Calu3 (cell line): ENCODE data around the gene ACAP1. TPM values are rescaled to one million over a fixed set of nuclear protein-coding genes. Genes with fewer than 3 reads are reported as not detected.

Experiments used
- Bru-seq: library from RNA; stranded (reverse); fragments of 400-500 nt; gene quantifications from one replicate; lab custom pipeline; 2021; lab: Mats Ljungman, UMichigan
- BruChase-seq, 2 experiments: library from RNA; stranded (reverse); fragments of 400-500 nt; gene quantifications; one replicate each; lab custom pipeline; 2021; lab: Mats Ljungman, UMichigan
- BruUV-seq: library from RNA; stranded (reverse); fragments of 400-500 nt; replicated peaks from 2 replicates; lab custom pipeline; 2021; lab: Mats Ljungman, UMichigan
- CTCF ChIA-PET: fragments of 300-600 bp; sonication (Branson Sonifier 250); formaldehyde crosslinking; loops from one replicate; lab custom pipeline; 2022; ENCODE audit warnings: antibody characterized with exemption; lab: Charles Lee
- DNase-seq: peaks from one replicate; pipeline ENCODE4 v3.0.0; 2022
- H3K27ac Mint-ChIP-seq: one replicate; pipeline ENCODE4 v1.8.0; 2022; ENCODE audit warnings: mixed read lengths; ENCODE audit not compliant: unreplicated experiment
- H3K27me3 Mint-ChIP-seq: one replicate; pipeline ENCODE4 v1.8.0; 2022; ENCODE audit warnings: mixed read lengths; ENCODE audit not compliant: unreplicated experiment
- H3K36me3 Mint-ChIP-seq: one replicate; pipeline ENCODE4 v1.8.0; 2022; ENCODE audit warnings: mild to moderate bottlenecking, moderate library complexity, mixed read lengths; ENCODE audit not compliant: insufficient read depth, unreplicated experiment
- H3K4me1 Mint-ChIP-seq: one replicate; pipeline ENCODE4 v1.8.0; 2022; ENCODE audit warnings: mild to moderate bottlenecking, low read depth, mixed read lengths; ENCODE audit not compliant: unreplicated experiment
- H3K4me3 Mint-ChIP-seq: one replicate; pipeline ENCODE4 v1.8.0; 2022; ENCODE audit warnings: mild to moderate bottlenecking, low read depth, moderate library complexity, mixed read lengths; ENCODE audit not compliant: unreplicated experiment
- H3K9me3 Mint-ChIP-seq: one replicate; pipeline ENCODE4 v1.8.0; 2022; ENCODE audit warnings: low read depth, mixed read lengths; ENCODE audit not compliant: unreplicated experiment
- CTCF ChIP-seq: fragments of 200-600 bp; IDR thresholded peaks from one replicate; pipeline ENCODE4 v1.8.0; 2022; ENCODE audit warnings: antibody characterized with exemption; ENCODE audit not compliant: unreplicated experiment
- intact Hi-C: fragments of 100-400 bp; cut with micrococcal nuclease; formaldehyde crosslinking; loops from one replicate; pipeline ENCODE4 v1.10.0; 2022; ENCODE audit not compliant: unreplicated experiment
- long read RNA-seq: library from polyadenylated mRNA; stranded (forward); transcript quantifications from one replicate; pipeline ENCODE4 v2.0.0, GENCODE V29; 2022
- total RNA-seq: library from RNA; stranded (reverse); gene quantifications from 2 replicates; pipeline ENCODE4 v1.2.3, GENCODE V29; 2022

ACAP1 gene, protein sequence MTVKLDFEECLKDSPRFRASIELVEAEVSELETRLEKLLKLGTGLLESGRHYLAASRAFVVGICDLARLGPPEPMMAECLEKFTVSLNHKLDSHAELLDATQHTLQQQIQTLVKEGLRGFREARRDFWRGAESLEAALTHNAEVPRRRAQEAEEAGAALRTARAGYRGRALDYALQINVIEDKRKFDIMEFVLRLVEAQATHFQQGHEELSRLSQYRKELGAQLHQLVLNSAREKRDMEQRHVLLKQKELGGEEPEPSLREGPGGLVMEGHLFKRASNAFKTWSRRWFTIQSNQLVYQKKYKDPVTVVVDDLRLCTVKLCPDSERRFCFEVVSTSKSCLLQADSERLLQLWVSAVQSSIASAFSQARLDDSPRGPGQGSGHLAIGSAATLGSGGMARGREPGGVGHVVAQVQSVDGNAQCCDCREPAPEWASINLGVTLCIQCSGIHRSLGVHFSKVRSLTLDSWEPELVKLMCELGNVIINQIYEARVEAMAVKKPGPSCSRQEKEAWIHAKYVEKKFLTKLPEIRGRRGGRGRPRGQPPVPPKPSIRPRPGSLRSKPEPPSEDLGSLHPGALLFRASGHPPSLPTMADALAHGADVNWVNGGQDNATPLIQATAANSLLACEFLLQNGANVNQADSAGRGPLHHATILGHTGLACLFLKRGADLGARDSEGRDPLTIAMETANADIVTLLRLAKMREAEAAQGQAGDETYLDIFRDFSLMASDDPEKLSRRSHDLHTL
- total RNA-seq (4.1 TPM in 1 of 2 replicates, not detected in the other), Bru-seq, nascent RNA (not detected), BruChase-seq, experiment 1, labeled RNA remaining after a 6-hour chase (percentile 5 among the genes with signal in this experiment), BruChase-seq, experiment 2, labeled RNA remaining after a 2-hour chase (not detected)
- long read RNA-seq, partial matches to known transcripts: 0 of 1 reads
- long read RNA-seq, other reads (novel, unspliced or antisense): 0 of 1 reads

GRCh38 chr17:7336240-7337175 lies at the start of gene ACAP1:
Gene ACAP1 (plus strand): TSS chr17:7336529. CDS start chr17:7336735, 206 bp downstream.
- H3K27me3 Mint-ChIP-seq: peaks cover 27% of the 10 kb centered on the region
- peaks cover 3% of the 10 kb centered on the region for H3K36me3 Mint-ChIP-seq
- CTCF ChIA-PET: interaction anchor here (1.7 kb wide), 1 partner anchor 9 kb away, joined by 5 read pairs; no protein-coding TSS in a partner anchor
- no peak for TF ChIP-seq CTCF
- no peak within 1 kb of the TSS for H3K4me3 Mint-ChIP-seq
- H3K4me1 Mint-ChIP-seq: no peaks in the 10 kb centered on the region
- no peak for DNase-seq
- H3K27ac Mint-ChIP-seq: no peak within 1 kb of the TSS
- intact Hi-C loops: no loop called here
- no TSS peak for BruUV-seq
- no peaks in the 10 kb centered on the region for H3K9me3 Mint-ChIP-seq

DNA sequence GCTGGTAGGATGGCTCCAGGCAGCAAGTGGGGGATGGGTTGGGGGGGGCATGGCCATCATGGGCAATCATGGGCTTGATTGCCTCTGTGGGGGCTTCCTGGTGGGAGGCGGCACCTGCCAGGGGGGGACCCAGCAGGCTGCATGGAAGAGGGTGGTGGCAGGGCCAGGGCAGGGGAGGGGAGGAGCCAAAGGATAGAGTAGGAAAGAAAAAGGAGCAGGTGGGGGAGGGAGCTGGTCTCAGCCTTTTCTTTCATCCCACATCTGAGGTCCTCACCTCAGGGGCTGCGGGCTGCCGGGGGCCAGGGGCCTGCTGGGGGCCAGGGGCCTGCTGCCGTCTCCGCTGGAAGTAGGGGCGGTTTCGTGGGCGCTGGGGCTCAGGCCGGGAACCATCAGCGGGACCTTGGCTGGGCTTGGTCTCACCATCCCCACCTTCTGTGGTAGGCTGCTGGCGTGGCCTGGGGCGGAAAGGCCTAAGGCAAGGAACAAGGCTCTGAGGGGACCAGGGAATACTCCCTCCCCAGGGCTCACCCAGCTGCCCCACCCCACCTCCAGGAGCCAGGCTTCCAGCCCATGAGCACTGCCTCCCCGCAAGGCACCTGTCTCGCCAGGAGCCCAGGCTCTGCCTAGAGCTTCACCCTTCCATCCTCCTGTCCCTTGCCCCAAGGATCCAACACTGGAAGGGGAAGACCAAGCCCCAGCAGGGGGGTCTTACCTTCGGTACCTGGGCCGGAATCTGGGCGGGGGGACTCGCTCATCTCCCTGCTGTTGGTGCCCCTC lies 46.9 kb upstream of the ACAP1 start:
- intact Hi-C loops: no loop called here
- H3K4me3 Mint-ChIP-seq: no peak overlapping the region
- H3K27ac Mint-ChIP-seq: no peak overlapping the region
- H3K9me3 Mint-ChIP-seq: no peaks in the 10 kb centered on the region
- no peaks in the 10 kb centered on the region for H3K4me1 Mint-ChIP-seq
- CTCF ChIA-PET: interaction anchor here (0.5 to 0.7 kb wide), 2 partner anchors 22 to 281 kb away, joined by 3 to 10 read pairs; no protein-coding TSS in a partner anchor
- peaks cover 3% of the 10 kb centered on the region for H3K36me3 Mint-ChIP-seq
- no peak for TF ChIP-seq CTCF
- BruUV-seq: no TSS peak
- DNase-seq: no peak
- peaks cover 31% of the 10 kb centered on the region for H3K27me3 Mint-ChIP-seq

DNA sequence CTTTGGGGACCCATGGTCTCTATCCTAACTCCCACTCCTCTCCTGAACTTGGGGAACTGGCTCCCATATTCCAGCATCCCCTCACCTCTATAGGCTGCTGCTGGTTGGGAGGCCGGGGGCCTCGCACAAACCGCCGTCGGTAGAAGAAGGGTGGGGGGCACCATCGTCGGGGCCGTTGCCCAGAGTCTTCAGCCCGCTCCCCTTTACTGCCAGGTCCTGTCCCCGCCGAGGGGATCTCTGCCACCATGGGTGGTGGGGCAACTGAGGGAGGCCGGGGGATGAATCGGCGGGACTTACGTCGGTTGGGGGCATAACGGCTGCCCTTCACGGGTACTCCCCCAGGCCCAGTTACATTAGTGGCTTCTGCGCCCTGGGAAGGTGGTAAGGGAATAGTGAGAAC lies 46.2 kb upstream of the ACAP1 start:
- intact Hi-C loops: no loop called here
- peaks cover 31% of the 10 kb centered on the region for H3K27me3 Mint-ChIP-seq
- CTCF ChIA-PET: no interaction called here
- no peak overlapping the region for H3K27ac Mint-ChIP-seq
- DNase-seq: no peak
- no peak overlapping the region for H3K4me3 Mint-ChIP-seq
- H3K4me1 Mint-ChIP-seq: peaks cover 4% of the 10 kb centered on the region
- H3K36me3 Mint-ChIP-seq: peaks cover 8% of the 10 kb centered on the region
- no TSS peak for BruUV-seq
- H3K9me3 Mint-ChIP-seq: no peaks in the 10 kb centered on the region
- TF ChIP-seq CTCF: no peak
